ENCODE results near the gene AFTPH.
A peak's percentile ranks its signal among the peaks of the same experiment; 100 is the strongest.

AFTPH gene

GRCh38 chr2:64586054-64586453 lies 61.9 kb downstream of the AFTPH start:
- no peak for DNase-seq (ENCODE audit: low read depth in 4 of 4, low spot score in 1 of 4)

DNA sequence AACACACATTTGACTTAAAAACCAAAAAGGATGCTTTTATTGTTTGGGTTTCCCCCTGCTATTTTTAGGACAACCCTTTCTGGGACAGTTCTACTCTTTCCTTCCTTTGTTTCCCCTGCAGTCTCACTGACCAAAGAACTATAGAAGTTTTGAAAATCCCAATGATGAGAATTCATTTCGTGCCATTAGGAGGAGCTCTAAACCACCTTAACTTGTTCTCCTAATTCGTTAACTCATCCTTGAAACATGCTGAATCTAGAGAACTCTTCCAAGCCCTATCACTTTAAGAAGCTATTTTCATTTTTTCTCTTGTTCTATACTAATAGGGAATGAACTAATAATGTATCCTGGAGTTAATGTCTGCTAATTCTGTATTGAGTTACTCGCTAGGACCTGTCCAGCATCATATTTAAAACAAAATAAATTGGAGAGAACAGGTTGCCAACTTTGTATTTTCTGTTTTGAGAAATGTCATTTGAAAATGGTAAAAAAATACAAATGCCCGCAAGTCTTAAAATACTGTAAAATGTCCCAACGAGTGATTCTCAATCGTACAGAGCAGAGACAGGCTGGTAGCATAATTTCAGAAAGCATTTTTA lies 62.9 kb downstream of the AFTPH start:
- DNase-seq (ENCODE audit: low read depth in 4 of 4, low spot score in 1 of 4): no peak

GRCh38 chr2:64587561-64587960 lies 63.4 kb downstream of the AFTPH start:
- DNase-seq (ENCODE audit: low read depth in 4 of 4, low spot score in 1 of 4): no peak

DNA sequence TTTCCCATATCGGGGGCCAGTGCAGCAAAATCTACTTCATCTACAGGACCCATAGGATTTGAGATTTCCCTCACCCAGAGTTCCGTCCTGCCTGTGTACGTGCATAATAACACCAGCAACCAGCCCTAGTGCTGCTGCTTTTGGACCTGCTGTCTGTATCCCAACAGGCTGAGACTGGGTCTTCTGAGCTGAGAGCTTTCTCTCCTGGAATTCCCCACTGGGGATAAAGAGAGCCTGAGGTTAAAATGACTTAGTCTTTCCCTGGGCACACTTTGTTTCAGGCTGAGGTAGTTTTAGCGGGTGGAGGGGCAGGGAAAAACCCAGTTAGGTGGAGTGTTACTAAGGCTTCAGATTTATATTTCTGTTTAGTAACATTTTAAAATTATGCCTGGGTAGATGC lies 67.1 kb downstream of the AFTPH start:
- DNase-seq (ENCODE audit: low read depth in 4 of 4, low spot score in 1 of 4): no peak

DNA sequence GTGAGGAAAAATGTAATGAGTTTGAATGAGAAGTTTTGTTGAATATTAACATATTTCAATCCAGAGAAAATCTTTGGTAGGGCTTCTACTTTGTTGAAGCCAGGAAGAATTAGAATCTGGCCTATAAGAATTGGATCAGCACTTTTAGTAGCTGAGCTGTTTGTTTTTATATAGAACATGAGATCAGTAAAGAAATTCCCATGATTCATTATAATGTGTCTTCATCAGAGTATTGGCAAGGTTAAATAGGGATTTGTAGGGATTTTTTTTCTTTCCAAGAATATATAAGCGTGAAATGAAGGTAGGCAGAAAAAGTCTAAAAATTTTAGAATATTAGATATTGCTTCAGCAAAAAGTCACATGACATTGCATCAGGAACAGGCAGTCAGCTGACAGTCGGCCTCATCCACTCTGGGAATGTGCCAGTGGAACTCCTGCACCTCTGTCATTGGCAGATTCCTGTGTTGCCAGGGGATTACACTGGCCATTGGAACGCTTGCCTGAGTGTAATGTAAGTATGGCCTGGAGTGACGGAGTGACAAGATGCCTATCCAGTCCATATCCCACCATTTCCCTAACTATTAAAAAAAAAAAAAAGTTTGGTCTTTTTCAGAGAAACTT lies 69.0 kb downstream of the AFTPH start:
- no peak for DNase-seq (ENCODE audit: low read depth in 4 of 4, low spot score in 1 of 4)

DNA sequence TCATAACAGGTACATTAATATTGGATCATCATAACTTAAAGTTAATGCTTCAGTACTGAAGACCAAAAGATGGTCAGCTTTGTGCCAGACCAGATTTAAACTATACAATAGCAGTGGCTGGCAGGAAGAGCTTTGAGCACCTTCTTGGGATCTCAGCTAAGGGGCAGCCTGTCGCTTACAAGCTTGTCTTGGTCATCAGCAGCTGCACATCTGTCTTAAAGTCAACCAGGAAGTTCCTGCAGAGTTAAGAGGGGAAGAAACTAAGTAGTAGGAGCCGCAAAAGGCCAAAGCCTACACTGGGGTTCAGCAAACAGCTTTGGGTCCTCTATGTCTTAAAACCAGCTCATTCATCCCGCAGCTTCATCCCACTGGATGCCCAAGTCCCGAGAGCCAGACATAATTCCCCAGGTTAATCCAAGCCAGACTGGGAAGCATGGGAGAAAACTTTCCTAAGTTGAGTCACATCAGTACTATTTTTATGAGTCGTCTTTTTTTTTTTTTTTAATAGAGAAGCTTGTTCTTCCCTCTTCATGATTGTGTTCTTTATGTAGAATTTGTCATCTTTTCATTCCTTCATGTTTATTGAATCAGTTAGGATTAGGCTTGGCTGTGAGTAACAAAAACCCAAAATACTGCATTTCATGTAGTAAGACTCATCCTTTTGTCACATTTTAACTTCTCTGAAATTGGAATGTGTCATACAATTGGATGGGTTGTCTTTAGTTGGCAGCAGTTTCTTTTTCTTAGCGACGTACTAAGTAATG lies 70.3 kb downstream of the AFTPH start:
- no peak for DNase-seq (ENCODE audit: low read depth in 4 of 4, low spot score in 1 of 4)

- DNase-seq (ENCODE audit: low read depth in 4 of 4, low spot score in 1 of 4): no peak
Observed at GRCh38 chr2:64595397-64596176, 71.5 kb downstream of the AFTPH start.

GRCh38 chr2:64598226-64598625 lies 74.1 kb downstream of the AFTPH start:
- DNase-seq (ENCODE audit: low read depth in 4 of 4, low spot score in 1 of 4): no peak

GRCh38 chr2:64599469-64599868 lies 75.3 kb downstream of the AFTPH start:
- no peak for DNase-seq (ENCODE audit: low read depth in 4 of 4, low spot score in 1 of 4)

DNA sequence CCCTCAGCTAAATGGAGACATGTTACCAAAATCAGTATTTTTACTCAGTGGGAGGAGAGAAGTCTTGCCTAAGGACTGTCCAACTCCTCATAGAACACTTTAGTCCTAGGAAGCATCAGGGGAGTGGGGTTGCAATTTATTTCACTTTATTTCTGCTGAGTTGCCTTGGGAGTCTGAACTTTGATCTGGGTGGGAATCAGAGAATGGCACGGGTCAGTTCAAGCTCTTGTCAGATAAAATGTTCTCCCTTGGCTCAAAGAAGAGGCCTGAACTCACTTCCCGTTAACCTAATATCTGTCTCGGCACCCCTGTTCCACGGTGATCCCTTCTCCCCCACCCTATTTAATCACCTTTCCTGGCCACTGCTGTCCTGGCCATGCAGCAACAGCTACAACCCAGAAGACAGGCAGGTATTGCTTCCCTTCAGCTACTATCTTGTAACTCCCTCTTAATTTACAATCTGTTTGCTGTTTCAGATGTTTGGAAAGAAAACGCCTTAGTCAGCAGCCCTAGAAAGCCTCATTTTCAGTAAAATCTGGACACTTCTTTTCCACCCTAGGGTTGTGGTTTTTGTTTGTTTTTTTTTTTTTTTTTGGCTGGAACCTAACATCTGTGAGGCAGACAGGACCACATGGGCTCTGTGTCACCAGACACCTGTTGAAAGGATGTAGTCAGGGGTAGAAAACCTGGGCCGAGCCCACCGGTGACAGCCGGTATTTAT lies 77.1 kb downstream of the AFTPH start:
- no peak for DNase-seq (ENCODE audit: low read depth in 4 of 4, low spot score in 1 of 4)

GRCh38 chr2:64601785-64602391 lies 77.8 kb downstream of the AFTPH start:
- DNase-seq (ENCODE audit: low read depth in 4 of 4, low spot score in 1 of 4): no peak

DNA sequence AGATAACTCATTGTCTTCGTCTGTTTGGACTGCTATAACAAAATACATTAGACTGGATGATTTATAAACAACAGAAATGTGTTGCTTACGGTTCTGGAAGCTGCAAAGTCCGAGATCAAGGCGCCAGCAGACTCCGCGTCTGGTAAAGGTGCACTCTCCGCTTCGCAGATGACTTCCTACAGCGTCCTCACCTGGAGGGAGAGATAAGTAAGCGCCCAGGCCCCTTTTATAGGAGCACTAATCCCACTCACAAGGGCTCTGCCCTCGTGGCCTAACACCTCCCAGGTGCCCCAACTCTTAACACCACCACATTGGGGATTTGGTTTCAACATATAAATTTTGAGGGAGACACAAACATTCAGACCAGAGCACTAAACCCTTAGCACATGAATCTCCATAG lies 78.3 kb downstream of the AFTPH start:
- DNase-seq (ENCODE audit: low read depth in 4 of 4, low spot score in 1 of 4): no peak

DNA sequence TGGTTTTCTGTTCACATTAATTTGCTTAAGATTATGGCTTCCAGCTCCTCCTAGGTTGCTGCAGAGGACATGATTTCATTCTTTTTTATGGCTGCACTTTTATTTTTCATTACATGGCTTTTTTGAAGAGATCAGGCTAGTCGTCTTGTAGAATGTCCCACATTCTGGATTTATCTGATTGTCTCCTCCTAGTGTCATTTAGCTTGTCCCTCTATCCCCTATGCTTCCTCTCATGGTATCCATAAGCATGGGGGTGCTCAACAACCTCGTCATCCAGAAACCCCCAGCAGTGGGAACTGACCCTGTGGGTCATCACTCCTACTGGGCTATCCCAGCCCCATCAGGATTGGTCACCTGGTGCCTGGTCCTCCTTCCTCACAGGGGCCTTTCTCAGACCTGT lies 80.0 kb downstream of the AFTPH start:
- DNase-seq (ENCODE audit: low read depth in 4 of 4, low spot score in 1 of 4): no peak

GRCh38 chr2:64605026-64605471 lies 80.9 kb downstream of the AFTPH start:
- DNase-seq (ENCODE audit: low read depth in 4 of 4, low spot score in 1 of 4): no peak

GRCh38 chr2:64605991-64606478 lies 81.9 kb downstream of the AFTPH start:
- DNase-seq (ENCODE audit: low read depth in 4 of 4, low spot score in 1 of 4): no peak

- peak; percentile 49 to 81 (median 61) for DNase-seq (ENCODE audit: low read depth in 4 of 4, low spot score in 1 of 4)
Observed at GRCh38 chr2:64606479-64607363, 82.6 kb downstream of the AFTPH start.

GRCh38 chr2:64607381-64608304 lies 83.5 kb downstream of the AFTPH start:
- no peak for DNase-seq (ENCODE audit: low read depth in 4 of 4, low spot score in 1 of 4)

DNA sequence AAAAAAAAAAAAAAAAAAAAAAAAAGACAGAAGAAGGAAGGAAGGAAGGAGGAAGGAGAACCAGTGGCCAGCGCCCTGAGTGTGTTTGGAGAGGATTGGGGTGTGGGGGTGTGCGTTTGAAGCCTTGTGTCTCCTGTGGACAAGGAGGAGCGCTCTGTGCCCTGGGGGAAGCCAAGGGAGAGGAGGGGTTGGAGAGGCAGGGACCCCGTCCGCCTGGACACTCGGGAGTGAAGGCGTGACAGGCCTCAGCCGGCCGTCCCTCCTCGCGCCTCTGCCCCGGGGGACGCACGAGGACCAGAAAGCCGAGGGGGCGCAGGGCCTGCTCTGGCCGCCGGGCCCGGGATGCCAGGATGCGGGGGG lies 84.7 kb downstream of the AFTPH start:
- DNase-seq (ENCODE audit: low read depth in 4 of 4, low spot score in 1 of 4): no peak
